Measurements from ENCODE around the gene E2F1.

DNA sequence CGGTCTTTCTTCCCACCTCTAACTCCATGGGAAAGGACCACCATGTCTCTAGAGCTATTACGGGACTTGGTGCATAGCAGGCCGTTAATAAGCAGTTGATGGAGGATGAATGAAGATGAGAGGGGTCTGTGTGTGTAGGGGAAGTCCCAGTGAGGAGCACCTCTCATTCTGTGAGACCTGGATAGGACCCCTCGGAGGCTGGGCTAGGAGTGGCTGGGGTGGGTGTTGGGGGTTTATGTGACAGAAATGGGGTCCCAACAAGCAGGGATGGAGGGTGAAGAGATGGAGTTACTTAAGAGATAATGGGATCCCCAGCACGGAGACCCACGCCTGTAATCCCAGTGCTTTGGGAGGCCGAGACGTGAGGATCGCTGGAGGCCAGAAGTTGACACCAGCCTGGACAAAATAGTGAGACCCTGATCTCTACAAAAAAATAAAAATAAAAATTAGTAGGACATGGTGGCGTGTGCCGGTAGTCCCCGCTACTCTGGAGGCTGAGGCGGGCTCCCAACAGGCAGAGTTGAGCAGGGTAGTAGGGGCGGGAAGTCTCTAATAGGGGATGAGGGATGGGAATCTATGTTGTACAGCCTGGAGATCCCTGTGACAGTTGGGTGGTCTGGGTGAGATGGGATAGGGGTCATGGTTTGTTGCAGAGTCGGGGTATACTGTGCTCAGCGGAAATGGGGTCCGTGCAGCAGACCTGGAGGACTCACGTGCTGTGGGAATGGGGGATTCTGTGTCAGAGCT is 44.9 kb upstream of the E2F1 start:
- TF ChIP-seq CTCF (IDR thresholded peaks at IDR 0.05) (no peak), POLR2A (IDR thresholded peaks at IDR 0.05) (no peak), EP300 (IDR thresholded peaks at IDR 0.05) (no peak), POLR2AphosphoS5 (IDR thresholded peaks at IDR 0.05) (no peak)
